ENCODE results near the gene GFER.
"Not testable (repeated sequence)": the region's sequence is repeated elsewhere in the genome, so short reads cannot be mapped to it uniquely, and the experiment has no call there.

GFER gene

GRCh38 chr16:2026461-2027023 is 42.5 kb downstream of the GFER start, which contains the start of gene NHERF2:
NHERF2 (plus strand) TSS chr16:2026902; CDS start chr16:2027006, 104 bp downstream.
- DNase-seq (ENCODE audit: low read depth in 2 of 2), result no peak

GRCh38 chr16:2027024-2028010 is 43.3 kb downstream of the GFER start:
- DNase-seq (ENCODE audit: low read depth in 2 of 2), result no peak

GRCh38 chr16:2028146-2028545 is 44.2 kb downstream of the GFER start:
- no peak for DNase-seq (ENCODE audit: low read depth in 2 of 2)

- DNase-seq (ENCODE audit: low read depth in 2 of 2), result no peak
Measured at GRCh38 chr16:2028620-2029220, 44.7 kb downstream of the GFER start.

- DNase-seq (ENCODE audit: low read depth in 2 of 2), result no peak
Measured at GRCh38 chr16:2029350-2029749, 45.4 kb downstream of the GFER start.

- no peak for DNase-seq (ENCODE audit: low read depth in 2 of 2)
Measured at GRCh38 chr16:2030036-2030435, 46.0 kb downstream of the GFER start.

- no peak for DNase-seq (ENCODE audit: low read depth in 2 of 2)
Measured at GRCh38 chr16:2031081-2031577, 47.1 kb downstream of the GFER start.

- DNase-seq (ENCODE audit: low read depth in 2 of 2), result no peak
Measured at GRCh38 chr16:2032285-2033056, 48.5 kb downstream of the GFER start.

- DNase-seq (ENCODE audit: low read depth in 2 of 2), result no peak
Measured at GRCh38 chr16:2033057-2033908, 49.3 kb downstream of the GFER start.

- not testable (repeated sequence) for DNase-seq (ENCODE audit: low read depth in 2 of 2)
Measured at GRCh38 chr16:2033909-2034695, 50.1 kb downstream of the GFER start.

- no peak for DNase-seq (ENCODE audit: low read depth in 2 of 2)
Measured at GRCh38 chr16:2034696-2035430, 50.9 kb downstream of the GFER start.

GRCh38 chr16:2035431-2036199 is 51.6 kb downstream of the GFER start:
- DNase-seq (ENCODE audit: low read depth in 2 of 2), result no peak

- no peak for DNase-seq (ENCODE audit: low read depth in 2 of 2)
Measured at GRCh38 chr16:2036200-2036966, 52.4 kb downstream of the GFER start.

- DNase-seq (ENCODE audit: low read depth in 2 of 2), result no peak
Measured at GRCh38 chr16:2037115-2037514, 53.1 kb downstream of the GFER start.

All from stimulated activated CD8-positive, alpha-beta memory T cell treated with anti-CD3 and anti-CD28 coated beads, Interleukin-7, amount 100 ng/mL, for 4 hours (primary cell).